GM12878 (cell line): Measurements from ENCODE around the gene COX6A2. TPM values are rescaled to one million over a fixed set of nuclear protein-coding genes. Genes with fewer than 3 reads are reported as not detected.
"Not testable (repeated sequence)": the region's sequence is repeated elsewhere in the genome, so short reads cannot be mapped to it uniquely, and the experiment has no call there.

ENCODE experiments used
- ATAC-seq: fragments of 200-7000 bp; cut with Tn5 transposase; 3 replicates; pipeline ENCODE4 v1.9.1; 2020; ENCODE audit warnings: mild to moderate bottlenecking, moderate library complexity
- BruUV-seq: library from RNA; stranded (reverse); fragments of 400-500 nt; replicated peaks from 2 replicates; lab custom pipeline; 2021; lab: Mats Ljungman, UMichigan
- CTCF ChIA-PET: fragments of 300-600 bp; sonication (Branson Sonifier 250); formaldehyde crosslinking; extraction: SDS; loops from one replicate; lab custom pipeline; 2021; ENCODE audit warnings: inconsistent platforms; lab: Yijun Ruan, JAX
- POLR2A ChIA-PET: fragments of 350-600 bp; formaldehyde crosslinking; extraction: SDS; loops from one replicate; lab custom pipeline; 2021; ENCODE audit warnings: inconsistent platforms; lab: Charles Lee
- RAD21 ChIA-PET: fragments of 300-600 bp; sonication (Branson Sonifier 250); formaldehyde crosslinking; loops from one replicate; lab custom pipeline; 2023; ENCODE audit warnings: antibody characterized with exemption; ENCODE audit not compliant: unreplicated experiment; lab: Charles Lee
- SMC1A ChIA-PET: fragments of 300-600 bp; sonication (Branson Sonifier 250); formaldehyde crosslinking; loops from one replicate; lab custom pipeline; 2023; ENCODE audit not compliant: unreplicated experiment, uncharacterized antibody; lab: Charles Lee
- DNase-seq: peaks from one replicate; pipeline ENCODE4 v3.0.0-alpha.2; 2011; ENCODE audit warnings: low read depth, low spot score
- FAIRE-seq: peaks from 3 replicates; lab custom pipeline; 2011; peaks lifted over from hg19 to GRCh38; lab: Jason Lieb, UNC
- H2AFZ ChIP-seq: 2 replicates; pipeline ENCODE4 v1.6.0; 2011; ENCODE audit warnings: low read depth, low read length, control low read depth; ENCODE audit not compliant: control insufficient read depth
- H3K27ac ChIP-seq: 2 replicates; pipeline ENCODE4 v1.5.1; 2011; ENCODE audit warnings: control low read depth; ENCODE audit not compliant: control insufficient read depth, insufficient read depth
- H3K27me3 ChIP-seq, 2 experiments: replicated peaks in 1 of 2; 2 replicates each; pipeline versions ENCODE4 v1.6.0 to v1.6.1; 2011; ENCODE audit warnings: low read length in 1 of 2; ENCODE audit not compliant: control insufficient read depth in 2 of 2, insufficient read depth in 2 of 2
- H3K36me3 ChIP-seq, 2 experiments: 2 replicates each; pipeline ENCODE4 v1.5.1; 2011; ENCODE audit warnings: low read length in 1 of 2; ENCODE audit not compliant: control insufficient read depth in 2 of 2, insufficient read depth in 2 of 2
- H3K4me1 ChIP-seq: 2 replicates; pipeline ENCODE4 v1.6.1; 2011; ENCODE audit warnings: mild to moderate bottlenecking, low read length, moderate library complexity, mixed read lengths; ENCODE audit not compliant: control insufficient read depth, insufficient read depth
- H3K4me2 ChIP-seq: 2 replicates; pipeline ENCODE4 v1.6.0; 2011; ENCODE audit warnings: control low read depth; ENCODE audit not compliant: control insufficient read depth, insufficient read depth
- H3K4me3 ChIP-seq: fragments of 200-600 bp; sonication (generic); 2 replicates; pipeline ENCODE4 v1.5.1; 2016
- H3K79me2 ChIP-seq: 2 replicates; pipeline ENCODE4 v1.6.0; 2011; ENCODE audit warnings: low read length; ENCODE audit not compliant: control insufficient read depth, insufficient read depth
- H3K9ac ChIP-seq: 2 replicates; pipeline ENCODE4 v1.8.0; 2011; ENCODE audit warnings: low read length, control low read depth, mixed read lengths; ENCODE audit not compliant: control insufficient read depth, insufficient read depth
- H3K9me3 ChIP-seq: replicated peaks from 3 replicates; pipeline ENCODE4 v1.5.1; 2011; ENCODE audit warnings: mild to moderate bottlenecking, low read length; ENCODE audit not compliant: control insufficient read depth, insufficient read depth
- H4K20me1 ChIP-seq: 2 replicates; pipeline ENCODE4 v1.6.0; 2011; ENCODE audit not compliant: control insufficient read depth, insufficient read depth
- WGBS: methylation state at CpG from one replicate; pipeline ENCODE4 v1.1.6; 2016; ENCODE audit warnings: low lambda C conversion rate; ENCODE audit not compliant: insufficient replicate concordance, insufficient coverage; ENCODE audit errors: missing lambda C conversion rate; 5-methylcytosine and 5-hydroxymethylcytosine counted together
- in situ Hi-C: fragments of 300-500 bp; cut with MboI; formaldehyde crosslinking; loops from 9 replicates; pipeline ENCODE4 v1.14.3; 2018; ENCODE audit warnings: mixed read lengths
- intact Hi-C: fragments of 100-400 bp; cut with micrococcal nuclease; formaldehyde crosslinking; loops from one replicate; pipeline ENCODE4 v1.14.2; 2022; ENCODE audit not compliant: unreplicated experiment
- polyA plus RNA-seq, 11 experiments: library from polyadenylated mRNA; depleted of rRNA in 4 of 11; unstranded in 6 of 11; stranded (reverse) in 5 of 11; fragments of >200 nt; fragmentation: Nextera tagmentation in 4 of 11; fragmentation: Illumina TruSeq in 1 of 11; extraction: Ambion mirVana in 4 of 11; extraction: Trizol in 1 of 11; gene quantifications; 1 replicate in 1 of 11; 2 replicates in 10 of 11; pipeline versions ENCODE4 v1.2.1 to v1.2.3, GENCODE V29; 2011 to 2016; ENCODE audit warnings: inconsistent platforms in 2 of 11, missing spikeins in 2 of 11, low read depth in 1 of 11
- total RNA-seq, 4 experiments: library from RNA; depleted of rRNA in 3 of 4; stranded (reverse); fragments of >200 nt in 3 of 4; fragmentation: Illumina TruSeq in 1 of 4; extraction: Trizol in 1 of 4; gene quantifications; 2 replicates each; pipeline versions ENCODE4 v1.2.1 to v1.2.3, GENCODE V29; 2013 to 2021
- TF ChIP-seq, protein P1 (sequence below): IDR thresholded peaks from 2 replicates; pipeline ENCODE4 v1.6.1; 2012; ENCODE audit warnings: improper control_type of control experiment, low read depth, low read length; ENCODE audit not compliant: insufficient replicate concordance
- TF ChIP-seq, protein P2 (sequence below): fragments of 450-650 bp; IDR thresholded peaks from 2 replicates; pipeline ENCODE4 v1.6.1; 2014; ENCODE audit warnings: mild to moderate bottlenecking

Gene COX6A2
- total and polyA plus RNA-seq, 10 of the 15 experiments (the other 5 are each of a cell fraction or from before 2014, with no cell fraction given): not detected

DNA sequence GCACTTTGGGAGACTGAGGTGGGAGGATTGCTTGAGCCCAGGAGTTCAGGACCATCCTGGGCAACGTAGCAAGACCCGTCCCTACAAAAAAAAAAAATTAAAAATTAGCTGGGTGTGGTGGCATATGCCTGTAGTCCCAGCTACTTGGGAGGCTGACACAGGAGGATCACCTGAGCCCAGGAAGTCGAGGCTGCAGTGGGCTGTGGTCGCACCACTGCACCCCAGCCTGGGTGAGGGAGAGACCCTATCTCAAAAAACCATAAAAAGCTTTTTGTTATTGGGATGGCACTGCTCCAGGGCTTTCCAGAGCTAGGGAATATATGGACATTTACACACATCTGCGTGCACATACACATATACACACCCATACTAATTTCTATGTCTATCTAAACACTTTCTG, 23.0 kb upstream of the COX6A2 start (continued):
- TF ChIP-seq, protein P1, sequence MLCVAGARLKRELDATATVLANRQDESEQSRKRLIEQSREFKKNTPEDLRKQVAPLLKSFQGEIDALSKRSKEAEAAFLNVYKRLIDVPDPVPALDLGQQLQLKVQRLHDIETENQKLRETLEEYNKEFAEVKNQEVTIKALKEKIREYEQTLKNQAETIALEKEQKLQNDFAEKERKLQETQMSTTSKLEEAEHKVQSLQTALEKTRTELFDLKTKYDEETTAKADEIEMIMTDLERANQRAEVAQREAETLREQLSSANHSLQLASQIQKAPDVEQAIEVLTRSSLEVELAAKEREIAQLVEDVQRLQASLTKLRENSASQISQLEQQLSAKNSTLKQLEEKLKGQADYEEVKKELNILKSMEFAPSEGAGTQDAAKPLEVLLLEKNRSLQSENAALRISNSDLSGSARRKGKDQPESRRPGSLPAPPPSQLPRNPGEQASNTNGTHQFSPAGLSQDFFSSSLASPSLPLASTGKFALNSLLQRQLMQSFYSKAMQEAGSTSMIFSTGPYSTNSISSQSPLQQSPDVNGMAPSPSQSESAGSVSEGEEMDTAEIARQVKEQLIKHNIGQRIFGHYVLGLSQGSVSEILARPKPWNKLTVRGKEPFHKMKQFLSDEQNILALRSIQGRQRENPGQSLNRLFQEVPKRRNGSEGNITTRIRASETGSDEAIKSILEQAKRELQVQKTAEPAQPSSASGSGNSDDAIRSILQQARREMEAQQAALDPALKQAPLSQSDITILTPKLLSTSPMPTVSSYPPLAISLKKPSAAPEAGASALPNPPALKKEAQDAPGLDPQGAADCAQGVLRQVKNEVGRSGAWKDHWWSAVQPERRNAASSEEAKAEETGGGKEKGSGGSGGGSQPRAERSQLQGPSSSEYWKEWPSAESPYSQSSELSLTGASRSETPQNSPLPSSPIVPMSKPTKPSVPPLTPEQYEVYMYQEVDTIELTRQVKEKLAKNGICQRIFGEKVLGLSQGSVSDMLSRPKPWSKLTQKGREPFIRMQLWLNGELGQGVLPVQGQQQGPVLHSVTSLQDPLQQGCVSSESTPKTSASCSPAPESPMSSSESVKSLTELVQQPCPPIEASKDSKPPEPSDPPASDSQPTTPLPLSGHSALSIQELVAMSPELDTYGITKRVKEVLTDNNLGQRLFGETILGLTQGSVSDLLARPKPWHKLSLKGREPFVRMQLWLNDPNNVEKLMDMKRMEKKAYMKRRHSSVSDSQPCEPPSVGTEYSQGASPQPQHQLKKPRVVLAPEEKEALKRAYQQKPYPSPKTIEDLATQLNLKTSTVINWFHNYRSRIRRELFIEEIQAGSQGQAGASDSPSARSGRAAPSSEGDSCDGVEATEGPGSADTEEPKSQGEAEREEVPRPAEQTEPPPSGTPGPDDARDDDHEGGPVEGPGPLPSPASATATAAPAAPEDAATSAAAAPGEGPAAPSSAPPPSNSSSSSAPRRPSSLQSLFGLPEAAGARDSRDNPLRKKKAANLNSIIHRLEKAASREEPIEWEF: no peak
- TF ChIP-seq, protein P2, sequence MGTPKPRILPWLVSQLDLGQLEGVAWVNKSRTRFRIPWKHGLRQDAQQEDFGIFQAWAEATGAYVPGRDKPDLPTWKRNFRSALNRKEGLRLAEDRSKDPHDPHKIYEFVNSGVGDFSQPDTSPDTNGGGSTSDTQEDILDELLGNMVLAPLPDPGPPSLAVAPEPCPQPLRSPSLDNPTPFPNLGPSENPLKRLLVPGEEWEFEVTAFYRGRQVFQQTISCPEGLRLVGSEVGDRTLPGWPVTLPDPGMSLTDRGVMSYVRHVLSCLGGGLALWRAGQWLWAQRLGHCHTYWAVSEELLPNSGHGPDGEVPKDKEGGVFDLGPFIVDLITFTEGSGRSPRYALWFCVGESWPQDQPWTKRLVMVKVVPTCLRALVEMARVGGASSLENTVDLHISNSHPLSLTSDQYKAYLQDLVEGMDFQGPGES: no peak

DNA sequence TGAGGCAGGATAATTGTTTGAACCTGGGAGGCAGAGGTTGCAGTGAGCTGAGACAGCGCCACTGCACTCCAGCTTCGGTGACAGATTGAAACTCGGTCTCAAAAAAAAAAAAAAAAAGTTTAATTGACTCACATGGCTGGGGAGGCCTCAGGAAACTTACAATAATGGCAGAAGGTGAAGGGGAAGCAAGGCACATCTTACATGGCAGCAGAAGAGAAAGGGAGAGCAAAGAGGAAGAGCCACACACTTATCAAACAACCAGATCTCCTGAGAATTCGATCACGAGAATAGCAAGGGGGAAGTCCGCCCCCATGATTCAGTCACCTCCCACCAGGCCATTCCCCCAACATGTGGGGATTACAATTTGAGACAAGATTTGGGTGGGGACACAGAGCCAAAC, 17.8 kb upstream of the COX6A2 start:
- 35% methylated on average over 6 of the region's 6 CpGs for WGBS
- ATAC-seq, H2AFZ ChIP-seq, POLR2A ChIA-PET, H3K4me1 ChIP-seq, H3K4me3 ChIP-seq, BruUV-seq, DNase-seq, H3K4me2 ChIP-seq, H3K36me3 ChIP-seq, H3K27ac ChIP-seq, H3K79me2 ChIP-seq, H4K20me1 ChIP-seq, intact Hi-C loops, H3K9me3 ChIP-seq, H3K27me3 ChIP-seq, H3K9ac ChIP-seq, FAIRE-seq: not testable (repeated sequence)
- ChIA-PET SMC1A (interaction anchor here (0.7 kb wide), 1 partner anchor 258 kb away, joined by 4 read pairs; no protein-coding TSS in a partner anchor), CTCF (interaction anchor here (1.6 to 4.6 kb wide), 2 partner anchors 12 to 268 kb away, joined by 3 to 71 read pairs; partner anchors contain the start of gene ARMC5), RAD21 (interaction anchor here (1.1 kb wide), 1 partner anchor 15 kb away, joined by 5 read pairs; no protein-coding TSS in a partner anchor)
- in situ Hi-C loops: loop anchor here (25.0 kb wide), 1 partner anchor 459 kb away; the partner anchor contains the start of gene HSD3B7
